ENCODE results near the gene MPO.
A peak's percentile ranks its signal among the peaks of the same experiment; 100 is the strongest.

Gene MPO

GRCh38 chr17:58320163-58320558 is 39.4 kb upstream of the MPO start:
- DNase-seq (ENCODE audit: low read depth), result no peak

GRCh38 chr17:58319173-58320162 is 38.7 kb upstream of the MPO start:
- DNase-seq (ENCODE audit: low read depth), result no peak

GRCh38 chr17:58318627-58319172 is 38.0 kb upstream of the MPO start:
- no peak for DNase-seq (ENCODE audit: low read depth)

- no peak for DNase-seq (ENCODE audit: low read depth)
Observed at GRCh38 chr17:58318065-58318481, 37.3 kb upstream of the MPO start.

- peak; percentile 9 for DNase-seq (ENCODE audit: low read depth)
Observed at GRCh38 chr17:58317421-58318064, 36.8 kb upstream of the MPO start.

GRCh38 chr17:58316260-58316960 is 35.7 kb upstream of the MPO start:
- DNase-seq (ENCODE audit: low read depth), result no peak

GRCh38 chr17:58315750-58316149 is 35.0 kb upstream of the MPO start:
- no peak for DNase-seq (ENCODE audit: low read depth)

- DNase-seq (ENCODE audit: low read depth), result no peak
Observed at GRCh38 chr17:58315281-58315711, 34.6 kb upstream of the MPO start.

GRCh38 chr17:58314706-58315015 is 33.9 kb upstream of the MPO start:
- DNase-seq (ENCODE audit: low read depth), result no peak

GRCh38 chr17:58313815-58314705 is 33.3 kb upstream of the MPO start:
- DNase-seq (ENCODE audit: low read depth), result no peak

GRCh38 chr17:58312829-58313228 is 32.1 kb upstream of the MPO start:
- no peak for DNase-seq (ENCODE audit: low read depth)

- DNase-seq (ENCODE audit: low read depth), result no peak
Observed at GRCh38 chr17:58312021-58312630, 31.4 kb upstream of the MPO start.

GRCh38 chr17:58311429-58311894 is 30.7 kb upstream of the MPO start:
- DNase-seq (ENCODE audit: low read depth), result no peak

- no peak for DNase-seq (ENCODE audit: low read depth)
Observed at GRCh38 chr17:58310511-58311428, 30.0 kb upstream of the MPO start.

GRCh38 chr17:58309918-58310259 is 29.2 kb upstream of the MPO start:
- DNase-seq (ENCODE audit: low read depth), result no peak

GRCh38 chr17:58308985-58309917 is 28.5 kb upstream of the MPO start:
- no peak for DNase-seq (ENCODE audit: low read depth)

- no peak for DNase-seq (ENCODE audit: low read depth)
Observed at GRCh38 chr17:58308173-58308984, 27.6 kb upstream of the MPO start.

Data from HS-5 (cell line).